ENCODE results near the gene INTS1.

The INTS1 gene

GRCh38 chr7:1534330-1535099 is 30.3 kb upstream of the INTS1 start:
- TF ChIP-seq REST (IDR thresholded peaks at IDR 0.05; ENCODE audit: insufficient read depth in 1 of 2, low read depth in 2 of 2, low read length in 2 of 2) (no peak), POLR2AphosphoS5 (IDR thresholded peaks at IDR 0.05; ENCODE audit: low read depth, low read length) (no peak), FOXP2 (optimal IDR thresholded peaks at IDR 0.05; ENCODE audit: borderline replicate concordance, extremely low read depth, extremely low read length, insufficient read depth) (no peak), SIN3A (IDR thresholded peaks at IDR 0.05; ENCODE audit: borderline replicate concordance, insufficient read depth, low read length) (no peak), TAF1 (IDR thresholded peaks at IDR 0.05; ENCODE audit: borderline replicate concordance, insufficient read depth, low read length) (no peak)

GRCh38 chr7:1533547-1534329 is 29.5 kb upstream of the INTS1 start:
- TF ChIP-seq TAF1 (IDR thresholded peaks at IDR 0.05; ENCODE audit: borderline replicate concordance, insufficient read depth, low read length) (no peak), SIN3A (IDR thresholded peaks at IDR 0.05; ENCODE audit: borderline replicate concordance, insufficient read depth, low read length) (peak; percentile 91; the same call in 1 of the 2 replicates)

GRCh38 chr7:1533255-1533546 is 29.0 kb upstream of the INTS1 start:
- TF ChIP-seq REST (IDR thresholded peaks at IDR 0.05; ENCODE audit: insufficient read depth in 1 of 2, low read depth in 2 of 2, low read length in 2 of 2) (no peak), FOXP2 (optimal IDR thresholded peaks at IDR 0.05; ENCODE audit: borderline replicate concordance, extremely low read depth, extremely low read length, insufficient read depth) (no peak), POLR2AphosphoS5 (IDR thresholded peaks at IDR 0.05; ENCODE audit: low read depth, low read length) (no peak), TAF1 (IDR thresholded peaks at IDR 0.05; ENCODE audit: borderline replicate concordance, insufficient read depth, low read length) (no peak), SIN3A (IDR thresholded peaks at IDR 0.05; ENCODE audit: borderline replicate concordance, insufficient read depth, low read length) (no peak)

- TF ChIP-seq TAF1 (IDR thresholded peaks at IDR 0.05; ENCODE audit: borderline replicate concordance, insufficient read depth, low read length) (no peak; the same call in 1 of the 2 replicates), REST (IDR thresholded peaks at IDR 0.05; ENCODE audit: insufficient read depth in 1 of 2, low read depth in 2 of 2, low read length in 2 of 2) (no peak), POLR2AphosphoS5 (IDR thresholded peaks at IDR 0.05; ENCODE audit: low read depth, low read length) (no peak), SIN3A (IDR thresholded peaks at IDR 0.05; ENCODE audit: borderline replicate concordance, insufficient read depth, low read length) (peak; percentile 95)
These were observed 28.5 kb upstream of the INTS1 start for GRCh38 chr7:1532456-1533254.

- no peak for TF ChIP-seq SIN3A (IDR thresholded peaks at IDR 0.05; ENCODE audit: borderline replicate concordance, insufficient read depth, low read length)
- no peak for TF ChIP-seq POLR2AphosphoS5 (IDR thresholded peaks at IDR 0.05; ENCODE audit: low read depth, low read length)
- TF ChIP-seq FOXP2 (optimal IDR thresholded peaks at IDR 0.05; ENCODE audit: borderline replicate concordance, extremely low read depth, extremely low read length, insufficient read depth), result no peak
- no peak for TF ChIP-seq REST (IDR thresholded peaks at IDR 0.05; ENCODE audit: insufficient read depth in 1 of 2, low read depth in 2 of 2, low read length in 2 of 2)
- TF ChIP-seq TAF1 (IDR thresholded peaks at IDR 0.05; ENCODE audit: borderline replicate concordance, insufficient read depth, low read length), result no peak
These were observed 27.8 kb upstream of the INTS1 start for GRCh38 chr7:1531979-1532455.

All from PFSK-1 (cell line).